GM21360 (cell line): Measurements from ENCODE around the gene TEX52.

Experiments used
- ATAC-seq: cut with Tn5 transposase; IDR thresholded peaks from one replicate; pipeline ENCODE4 v1.9.1; 2021; ENCODE audit warnings: mild to moderate bottlenecking, moderate library complexity; ENCODE audit not compliant: unreplicated experiment

Gene TEX52

GRCh38 chr12:2833810-2834209 lies 23.0 kb downstream of the TEX52 start:
- ATAC-seq, result no peak

- ATAC-seq, result no peak
These were observed 23.5 kb downstream of the TEX52 start for GRCh38 chr12:2833327-2833726.

- ATAC-seq, result no peak
These were observed 24.2 kb downstream of the TEX52 start for GRCh38 chr12:2832550-2833127.

GRCh38 chr12:2829275-2829674 lies 27.6 kb downstream of the TEX52 start:
- ATAC-seq, result no peak

- ATAC-seq, result no peak
These were observed 29.9 kb downstream of the TEX52 start for GRCh38 chr12:2826721-2827515.

DNA sequence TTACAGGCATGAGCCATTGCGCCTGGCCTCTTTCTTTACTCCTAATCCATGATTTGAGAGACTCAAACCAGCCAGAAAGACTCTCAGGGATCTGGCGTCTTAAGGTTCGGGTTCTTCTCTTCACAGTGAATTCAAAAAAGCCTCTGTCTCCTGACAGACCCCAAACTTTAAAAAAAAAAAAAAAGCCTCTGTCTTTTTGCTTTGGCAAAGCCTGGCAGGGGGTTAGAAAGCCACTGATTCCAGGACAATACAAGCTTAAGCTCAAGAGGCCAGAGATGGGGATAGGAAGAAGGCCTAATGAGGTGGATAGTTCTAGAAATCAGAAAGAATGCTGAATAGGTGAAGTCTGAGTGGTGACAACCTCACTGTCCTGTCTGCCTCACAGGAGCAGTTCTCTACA lies 30.8 kb downstream of the TEX52 start:
- ATAC-seq, result no peak

GRCh38 chr12:2825132-2825531 lies 31.7 kb downstream of the TEX52 start:
- no peak for ATAC-seq

GRCh38 chr12:2824541-2824940 lies 32.3 kb downstream of the TEX52 start:
- ATAC-seq, result no peak

GRCh38 chr12:2823483-2823882 lies 33.4 kb downstream of the TEX52 start:
- no peak for ATAC-seq

GRCh38 chr12:2820432-2820831 lies 36.4 kb downstream of the TEX52 start:
- no peak for ATAC-seq

DNA sequence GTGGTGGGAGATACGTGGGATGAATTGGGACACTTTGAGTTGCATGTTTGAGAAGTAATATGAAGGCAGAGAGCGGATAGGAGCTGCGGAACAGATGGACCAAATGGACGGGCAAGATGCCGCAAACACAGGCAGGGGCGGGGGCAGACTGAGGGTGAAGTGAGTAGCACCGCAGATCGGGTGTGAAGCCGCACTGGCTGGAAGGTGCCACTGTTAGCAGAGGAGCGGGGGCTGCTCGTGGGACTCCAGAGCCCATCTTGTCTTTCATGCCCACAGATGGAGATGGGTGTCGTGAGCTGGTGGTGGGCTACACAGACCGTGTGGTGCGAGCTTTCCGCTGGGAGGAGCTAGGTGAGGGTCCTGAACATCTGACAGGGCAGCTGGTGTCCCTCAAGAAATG lies 37.0 kb downstream of the TEX52 start:
- ATAC-seq, result no peak

- peak; percentile 30 for ATAC-seq
These were observed 43.3 kb downstream of the TEX52 start for GRCh38 chr12:2813214-2814185.

DNA sequence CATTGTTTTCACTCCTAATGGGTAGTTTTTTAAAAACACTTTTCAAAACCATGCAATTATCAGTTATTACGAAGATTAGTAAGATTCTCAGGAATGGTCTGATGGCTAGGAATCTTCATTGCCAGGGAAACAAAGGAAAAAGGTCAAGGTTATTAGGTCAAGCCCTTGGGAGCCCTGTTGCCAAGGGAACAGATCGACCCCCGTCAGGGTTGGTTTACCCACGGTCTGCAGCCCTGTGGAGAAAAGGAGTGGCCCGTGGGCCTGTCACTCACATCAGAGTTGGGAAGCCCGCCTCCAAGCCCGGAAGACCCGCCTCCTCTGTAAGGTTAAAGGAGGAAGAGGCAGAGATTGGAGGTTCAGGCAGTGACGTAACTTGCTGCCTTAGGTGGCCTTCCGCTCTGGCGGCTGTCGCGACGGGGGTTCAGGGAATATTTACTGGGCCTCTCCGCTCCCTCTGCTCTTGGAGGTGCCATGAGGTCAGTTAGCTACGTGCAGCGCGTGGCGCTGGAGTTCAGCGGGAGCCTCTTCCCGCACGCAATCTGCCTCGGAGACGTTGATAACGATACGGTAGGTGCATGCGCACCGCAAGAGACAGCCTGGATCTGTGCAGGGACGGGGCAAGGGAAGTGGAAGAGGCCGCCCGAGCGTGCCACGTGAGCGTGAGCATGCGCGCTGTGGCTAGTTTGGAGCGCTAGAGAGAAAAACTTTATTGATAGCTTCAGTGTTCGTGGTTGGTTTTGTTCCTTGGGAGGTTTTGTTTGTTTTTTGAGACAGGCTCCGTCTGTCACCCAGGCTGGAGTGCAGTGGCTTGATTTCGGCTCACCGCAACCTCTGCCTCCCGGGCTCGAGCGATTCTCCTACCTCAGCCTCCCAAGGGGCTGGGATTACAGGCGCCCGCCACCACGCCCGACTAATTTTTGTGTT lies 44.3 kb downstream of the TEX52 start, which contains the start of gene ITFG2:
Gene ITFG2, plus strand, starts transcription at position 379 of the 924 bp plus-strand sequence. Its CDS starts 93 bp downstream, at position 472.
- peak; percentile 92 for ATAC-seq

DNA sequence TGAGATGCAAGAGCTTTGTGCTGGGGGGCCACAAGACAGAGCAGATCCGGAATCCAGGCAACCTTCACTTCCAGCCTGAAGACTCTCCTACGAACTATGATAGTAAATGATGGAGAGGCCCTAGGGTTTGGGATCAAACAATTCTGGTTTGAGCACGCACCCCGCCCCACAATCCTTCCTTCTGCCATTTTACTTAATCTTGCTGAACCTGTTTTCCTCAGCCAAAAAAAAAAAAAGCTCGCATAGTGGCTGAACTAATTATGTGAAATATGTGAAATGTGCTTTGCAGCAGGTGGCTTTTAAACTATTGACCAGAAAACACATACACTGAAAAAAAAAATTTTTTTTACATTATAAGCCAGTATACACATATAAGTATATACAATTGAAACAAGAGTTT lies 45.0 kb downstream of the TEX52 start:
- no peak for ATAC-seq

- no peak for ATAC-seq
These were observed 50.1 kb downstream of the TEX52 start for GRCh38 chr12:2806700-2807099.

GRCh38 chr12:2805143-2805520 lies 51.7 kb downstream of the TEX52 start:
- no peak for ATAC-seq

GRCh38 chr12:2804393-2805142 lies 52.3 kb downstream of the TEX52 start:
- ATAC-seq, result no peak

DNA sequence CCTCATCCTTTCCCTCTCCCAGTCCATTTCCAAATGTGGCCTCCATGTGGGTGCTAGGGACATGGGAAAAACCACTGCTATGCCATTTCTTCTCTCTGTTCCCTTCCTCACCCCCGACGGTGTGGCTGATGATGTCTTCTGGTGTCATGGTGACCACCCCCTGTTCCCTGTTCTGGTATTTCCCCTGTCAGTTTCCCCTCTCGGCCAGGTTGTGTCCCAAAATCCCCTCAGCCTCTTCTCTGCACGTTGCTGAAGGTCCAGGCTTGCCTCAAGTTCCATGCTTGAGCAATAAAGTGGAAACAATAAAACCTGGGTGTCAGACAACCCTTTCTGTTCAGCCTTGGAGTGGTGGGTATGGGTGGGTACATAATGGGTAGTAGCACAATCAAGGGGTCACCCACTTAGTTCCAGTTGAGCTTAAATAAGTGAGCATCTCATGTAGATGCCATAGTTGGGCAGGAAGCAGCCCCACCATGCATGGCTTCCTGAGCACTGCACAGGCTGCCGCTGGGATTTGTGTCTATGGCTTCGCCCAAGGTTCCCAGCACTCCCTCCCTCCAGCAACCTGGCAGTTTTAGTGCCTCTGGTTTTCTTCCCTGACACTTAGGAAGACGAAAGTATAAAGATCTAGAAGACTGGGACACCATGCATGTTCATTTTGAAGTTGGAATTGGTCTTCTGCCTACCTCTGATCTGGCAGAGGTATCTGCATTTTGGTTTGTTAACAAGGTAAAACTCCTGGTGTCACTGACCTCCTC lies 53.0 kb downstream of the TEX52 start:
- no peak for ATAC-seq
